NCI-H2081 treated with DMSO at 0.1 percent for 48 hours (cell line): ENCODE measurements around the gene MIER2.

Source experiments
- DNase-seq: peaks from one replicate; lab custom pipeline; 2025; lab: John Stamatoyannopoulos, UW

MIER2 gene

GRCh38 chr19:377801-378581, 33.4 kb upstream of the MIER2 start:
- DNase-seq: no peak

GRCh38 chr19:376111-376470, 31.5 kb upstream of the MIER2 start:
- no peak for DNase-seq

- DNase-seq: no peak
These were observed 31.0 kb upstream of the MIER2 start for GRCh38 chr19:375395-376110.

- DNase-seq: no peak
These were observed 30.3 kb upstream of the MIER2 start for GRCh38 chr19:374886-375235.

GRCh38 chr19:374183-374885, 29.7 kb upstream of the MIER2 start:
- DNase-seq: no peak

GRCh38 chr19:373391-374182, 29.0 kb upstream of the MIER2 start:
- no peak for DNase-seq

GRCh38 chr19:372306-372890, 27.8 kb upstream of the MIER2 start:
- no peak for DNase-seq

- no peak for DNase-seq
These were observed 27.0 kb upstream of the MIER2 start for GRCh38 chr19:371501-372168.

- DNase-seq: no peak
These were observed 26.2 kb upstream of the MIER2 start for GRCh38 chr19:370641-371330.

GRCh38 chr19:369876-370275, 25.3 kb upstream of the MIER2 start:
- no peak for DNase-seq

- DNase-seq: no peak
These were observed 24.7 kb upstream of the MIER2 start for GRCh38 chr19:369256-369655.

- no peak for DNase-seq
These were observed 24.0 kb upstream of the MIER2 start for GRCh38 chr19:368630-369024.

GRCh38 chr19:367963-368629, 23.5 kb upstream of the MIER2 start:
- DNase-seq: no peak

GRCh38 chr19:367561-367960, 23.0 kb upstream of the MIER2 start:
- no peak for DNase-seq

- DNase-seq: no peak
These were observed 22.4 kb upstream of the MIER2 start for GRCh38 chr19:366951-367350.

GRCh38 chr19:366205-366783, 21.7 kb upstream of the MIER2 start:
- no peak for DNase-seq

GRCh38 chr19:364496-365287, 20.1 kb upstream of the MIER2 start:
- DNase-seq: no peak

- no peak for DNase-seq
These were observed 18.1 kb upstream of the MIER2 start for GRCh38 chr19:362683-363082.

- no peak for DNase-seq
These were observed 17.6 kb upstream of the MIER2 start for GRCh38 chr19:362154-362553.
